Activated CD4-positive, alpha-beta T cell treated with anti-CD3 and anti-CD28 coated beads for 24 hours (primary cell): ENCODE data around the gene FRS3.

ENCODE experiments used
- DNase-seq, 2 donors: peaks; one replicate each; pipeline ENCODE4 v3.0.0-alpha.2; 2020; ENCODE audit warnings: low read depth in 2 of 2

The FRS3 gene

DNA sequence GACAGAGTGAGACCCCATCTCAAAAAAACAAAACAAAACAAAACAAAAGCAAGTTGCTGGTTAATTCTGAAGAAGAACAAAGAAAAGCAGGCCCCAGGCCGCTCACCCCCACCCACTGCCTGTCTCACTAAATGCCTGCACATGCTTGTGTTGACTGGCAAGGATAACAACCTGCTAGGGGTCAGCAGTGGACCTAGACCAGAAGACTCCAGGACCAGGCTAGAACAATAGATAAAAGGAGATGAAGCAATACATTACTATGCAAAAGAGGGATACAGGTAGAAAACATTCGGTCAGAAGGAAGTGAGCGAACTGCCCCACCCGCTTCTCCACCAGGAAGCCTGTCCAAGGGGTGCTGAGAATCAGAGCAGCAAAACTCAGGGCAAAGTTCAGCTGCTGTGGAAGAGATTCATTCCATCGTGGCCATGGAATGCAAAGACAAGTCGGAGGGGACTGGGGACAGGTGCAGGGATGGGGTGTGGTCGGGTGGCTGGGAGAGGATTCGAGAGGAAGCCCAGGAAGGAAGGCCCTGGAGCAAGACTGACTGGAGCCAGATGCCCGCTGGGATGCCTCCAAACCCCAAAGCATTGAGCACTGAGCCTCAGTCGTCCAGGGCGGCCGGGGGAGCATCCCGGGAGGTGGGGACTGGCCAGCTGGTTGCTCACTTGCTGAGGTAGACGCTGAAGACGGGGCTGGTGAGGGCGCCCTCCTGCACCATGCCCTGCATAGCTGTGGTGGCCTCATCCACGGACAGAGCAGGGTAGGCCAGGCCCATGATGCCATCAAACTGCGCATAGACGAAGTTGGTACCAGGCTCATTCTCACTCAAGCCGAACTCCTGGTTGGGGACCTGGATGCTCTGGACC, 37.8 kb downstream of the FRS3 start:
- no peak for DNase-seq

- DNase-seq = no peak
Measured at GRCh38 chr6:41740366-41741162, 39.1 kb downstream of the FRS3 start.

- no peak for DNase-seq
Measured at GRCh38 chr6:41739041-41739440, 40.7 kb downstream of the FRS3 start.

- DNase-seq = no peak
Measured at GRCh38 chr6:41737591-41738130, 42.0 kb downstream of the FRS3 start.

GRCh38 chr6:41736800-41737555, 42.7 kb downstream of the FRS3 start:
- DNase-seq = no peak

DNA sequence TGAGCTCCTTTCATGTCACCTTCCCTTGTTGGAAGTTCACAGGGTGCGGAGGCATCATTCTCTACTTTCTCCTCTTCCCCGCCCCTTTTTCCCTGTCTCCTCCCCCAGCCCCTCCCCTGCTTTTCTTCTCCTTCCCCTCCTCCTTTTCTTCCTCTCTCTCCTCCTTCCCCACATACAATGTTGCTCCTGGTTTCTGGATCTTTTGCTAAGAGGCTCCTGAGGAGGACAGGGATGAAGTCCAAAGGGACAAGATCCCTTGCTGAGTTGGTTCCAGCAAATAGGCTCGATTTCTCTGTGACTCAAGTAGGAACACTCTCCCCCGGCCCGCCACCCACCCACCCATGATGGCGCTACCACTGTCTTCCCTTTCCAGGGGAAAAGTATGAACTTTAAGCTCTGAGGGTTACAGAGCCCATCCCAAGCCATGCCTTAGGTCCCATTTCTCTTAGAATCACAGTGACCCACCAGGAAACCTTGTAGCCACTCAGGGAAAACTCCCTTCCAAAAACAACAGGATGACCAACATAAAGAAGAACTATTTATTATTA, 43.4 kb downstream of the FRS3 start:
- no peak for DNase-seq

GRCh38 chr6:41735427-41736185, 44.1 kb downstream of the FRS3 start, which contains the start of gene TFEB:
TSS of gene TFEB (minus strand) at chr6:41735608. CDS start at chr6:41691213, 44,395 bp downstream.
- peak; percentile 88 for DNase-seq

- peak; percentile 37 to 47 for DNase-seq
Measured at GRCh38 chr6:41734666-41735426, 44.9 kb downstream of the FRS3 start.

- peak; percentile 23 to 38 for DNase-seq
Measured at GRCh38 chr6:41733707-41734665, 45.7 kb downstream of the FRS3 start.

DNA sequence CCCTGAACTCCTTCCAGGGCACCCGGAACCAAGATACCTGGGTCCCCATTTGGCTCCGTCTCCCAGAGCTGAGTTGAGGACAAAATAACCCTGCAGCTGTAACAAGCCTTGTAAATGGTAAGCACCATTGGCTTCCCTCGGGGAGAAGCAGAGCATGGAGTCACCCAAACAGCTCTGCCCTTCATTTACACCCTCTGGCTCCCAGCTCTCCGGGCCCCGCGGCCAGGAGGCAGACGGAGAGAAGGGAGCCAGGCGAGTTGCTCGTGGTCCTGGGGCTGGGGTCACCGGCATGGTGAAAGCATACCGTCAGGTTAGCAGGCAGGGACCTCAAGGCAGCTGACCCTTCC, 46.4 kb downstream of the FRS3 start:
- DNase-seq = no peak

DNA sequence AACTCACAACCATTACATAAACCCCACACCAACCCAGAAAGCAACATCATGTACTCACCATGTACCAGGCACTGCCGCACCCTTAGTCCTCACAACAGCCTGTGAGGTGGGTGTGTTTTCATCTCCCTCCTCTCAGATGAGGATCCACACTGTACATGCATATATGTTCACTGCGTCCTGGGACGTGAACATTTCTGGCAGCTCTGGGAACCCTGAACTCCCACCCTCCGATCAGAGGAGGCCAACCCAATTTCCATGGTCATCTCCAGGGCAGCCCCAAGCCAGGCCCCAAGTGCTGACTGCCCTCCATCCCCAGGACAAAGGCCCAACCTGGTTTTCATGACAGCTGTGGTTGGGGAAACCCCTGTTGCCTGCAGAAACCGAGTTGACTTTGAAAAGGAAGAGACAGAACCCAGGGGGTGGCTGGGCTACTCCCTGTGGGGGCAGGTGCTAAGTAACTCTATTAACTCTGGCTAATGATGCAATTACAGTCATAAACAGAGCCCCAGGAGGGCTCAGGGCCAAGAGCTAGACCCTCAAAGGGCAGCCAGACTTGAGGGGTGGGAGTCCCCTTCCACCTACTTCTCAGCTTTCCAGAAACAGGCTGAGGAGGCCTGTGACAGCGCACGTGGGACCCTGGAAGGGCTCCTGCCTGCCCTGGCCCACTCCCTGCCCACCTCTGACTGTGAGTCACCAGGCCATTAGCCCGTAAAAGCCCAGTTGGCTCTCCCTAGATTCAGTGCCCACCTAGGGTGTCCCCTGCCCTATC, 46.9 kb downstream of the FRS3 start:
- peak; percentile 19 to 28 for DNase-seq

DNA sequence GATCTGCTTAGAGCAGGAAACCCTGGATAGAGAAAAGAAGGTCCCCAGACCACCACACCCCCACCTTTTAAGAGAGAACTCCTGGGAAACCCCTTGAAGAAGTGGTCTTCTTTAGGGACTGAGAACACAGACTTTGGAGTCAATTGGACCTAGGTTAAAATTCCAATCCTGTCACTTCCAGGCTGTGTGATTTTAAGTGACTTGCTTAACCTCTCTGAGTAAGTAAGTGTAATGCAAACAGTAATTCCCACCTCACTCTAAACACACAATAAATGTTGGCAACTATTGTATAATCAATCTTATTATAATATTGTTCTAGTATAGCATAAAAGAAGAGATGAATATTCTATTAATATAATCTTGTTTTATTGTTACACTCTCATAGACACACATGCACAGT, 47.6 kb downstream of the FRS3 start:
- no peak for DNase-seq

DNA sequence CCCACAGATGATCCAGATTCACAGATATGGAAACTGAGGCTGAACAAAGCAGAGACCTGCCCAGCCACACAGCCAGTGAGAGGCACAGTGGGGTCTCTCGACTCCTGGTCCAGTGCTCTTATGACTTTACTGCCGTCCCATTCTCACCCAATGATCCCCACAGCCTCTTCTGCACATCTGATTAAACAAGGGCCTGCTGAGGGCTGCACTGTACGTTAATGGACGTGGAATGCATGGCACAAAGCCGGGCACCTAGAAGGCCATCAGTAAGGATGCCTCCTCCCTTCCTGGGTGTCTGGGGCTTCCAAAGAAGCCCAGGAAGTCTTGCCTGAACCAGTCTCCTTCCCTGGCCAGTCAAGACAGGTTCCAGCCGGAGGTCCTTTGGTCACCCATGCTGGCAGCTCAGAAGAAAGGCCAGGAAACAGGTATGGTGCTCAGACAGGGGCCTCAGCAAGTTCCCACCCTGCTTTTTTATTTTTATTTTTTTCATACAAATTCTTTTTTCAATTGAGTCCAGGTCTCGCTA, 48.1 kb downstream of the FRS3 start:
- DNase-seq = no peak

- DNase-seq = no peak
Measured at GRCh38 chr6:41730531-41731436, 48.9 kb downstream of the FRS3 start.

GRCh38 chr6:41729624-41730023, 50.1 kb downstream of the FRS3 start:
- no peak for DNase-seq

- DNase-seq = no peak
Measured at GRCh38 chr6:41728954-41729353, 50.7 kb downstream of the FRS3 start.
